ENCODE results near the gene RNF138.
"Not testable (repeated sequence)": the region's sequence is repeated elsewhere in the genome, so short reads cannot be mapped to it uniquely, and the experiment has no call there.

RNF138 gene, protein sequence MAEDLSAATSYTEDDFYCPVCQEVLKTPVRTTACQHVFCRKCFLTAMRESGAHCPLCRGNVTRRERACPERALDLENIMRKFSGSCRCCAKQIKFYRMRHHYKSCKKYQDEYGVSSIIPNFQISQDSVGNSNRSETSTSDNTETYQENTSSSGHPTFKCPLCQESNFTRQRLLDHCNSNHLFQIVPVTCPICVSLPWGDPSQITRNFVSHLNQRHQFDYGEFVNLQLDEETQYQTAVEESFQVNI

DNA sequence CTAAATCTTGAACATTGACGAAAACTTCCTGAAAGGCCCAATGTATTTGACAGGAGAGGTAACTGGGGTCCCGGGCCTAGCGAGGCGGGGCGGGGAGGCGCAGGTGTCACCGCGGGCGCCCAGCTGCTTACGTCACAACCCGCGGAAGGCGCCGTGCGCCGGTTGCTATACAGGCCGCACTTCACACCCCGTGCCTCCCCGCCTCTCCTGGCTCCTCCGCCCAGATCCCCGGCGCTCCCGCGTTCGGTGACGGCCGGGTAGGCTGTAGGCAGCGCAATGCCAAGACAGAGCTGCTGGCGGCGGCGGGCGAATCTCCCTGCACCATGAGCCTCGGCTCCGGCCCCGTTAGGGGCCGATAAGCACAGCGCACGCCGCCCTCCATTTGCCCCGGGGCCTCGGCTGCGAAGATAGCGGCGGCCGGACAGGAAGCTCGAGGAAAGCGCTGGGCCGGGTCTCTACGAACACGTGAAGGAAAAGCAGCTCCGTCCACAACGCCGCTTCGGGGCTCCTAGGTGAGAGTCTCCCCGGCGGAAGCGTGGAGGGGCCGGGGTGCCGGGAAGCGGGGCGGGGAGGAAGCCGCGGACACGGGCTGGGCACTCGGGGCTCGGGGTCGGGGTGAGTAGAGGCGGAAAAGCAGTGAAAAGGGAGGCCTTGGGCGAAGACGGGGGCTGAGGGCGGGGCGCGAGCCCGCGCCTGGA, at the start of gene RNF138:
Gene RNF138, plus strand, starts transcription at position 151 of the 698 bp plus-strand sequence. CDS start 903 bp downstream, outside the sequence.
- DNase-seq (ENCODE audit: low spot score) = peak; percentile 89

DNA sequence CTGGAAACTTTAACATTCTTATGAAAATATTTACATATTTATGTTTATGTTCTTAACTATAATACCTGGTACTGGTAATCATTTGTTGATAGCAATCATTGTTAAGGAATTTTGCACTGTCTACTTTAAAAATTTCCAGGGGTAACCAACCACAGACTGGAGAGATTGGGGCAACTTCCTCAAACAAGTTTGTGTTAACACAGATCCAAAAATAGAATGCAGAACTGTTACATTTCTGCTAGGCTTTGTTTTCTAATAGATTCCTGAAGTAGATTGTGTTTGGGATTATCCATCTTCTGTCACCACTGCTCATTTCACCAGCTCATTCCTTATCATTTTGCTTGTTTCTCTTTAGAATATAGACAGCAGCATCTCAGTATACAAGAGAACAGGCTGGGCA, 49.3 kb upstream of the RNF138 start:
- no peak for DNase-seq (ENCODE audit: low spot score)

DNA sequence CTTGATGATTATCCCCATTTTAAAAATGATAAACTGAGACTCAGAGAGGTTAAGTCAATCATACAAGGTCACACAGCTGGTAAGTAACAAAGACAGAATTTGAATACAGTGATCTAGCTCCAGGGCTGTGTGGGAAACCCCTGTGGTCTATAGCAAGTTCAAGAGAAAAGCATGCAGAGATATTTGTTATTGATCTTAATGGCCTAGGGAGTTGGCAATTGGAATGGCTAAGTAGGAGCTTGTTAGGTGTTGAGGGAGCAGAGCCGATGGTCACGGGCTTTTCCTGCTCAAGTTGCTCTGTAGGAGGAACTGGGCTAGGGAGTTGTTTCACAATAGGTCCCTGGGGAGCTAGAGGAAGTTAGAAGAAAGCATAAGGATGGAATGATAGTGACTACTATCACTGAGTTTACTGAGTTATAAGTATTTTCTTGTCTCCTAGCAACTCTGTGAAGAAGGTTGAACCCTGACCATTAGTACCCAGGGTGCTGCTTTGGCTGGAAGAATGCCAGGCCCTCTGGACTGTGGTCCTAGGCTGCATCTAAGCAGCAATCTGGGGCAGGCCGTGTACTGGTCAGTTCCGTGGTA, 43.1 kb upstream of the RNF138 start:
- no peak for DNase-seq (ENCODE audit: low spot score)

DNA sequence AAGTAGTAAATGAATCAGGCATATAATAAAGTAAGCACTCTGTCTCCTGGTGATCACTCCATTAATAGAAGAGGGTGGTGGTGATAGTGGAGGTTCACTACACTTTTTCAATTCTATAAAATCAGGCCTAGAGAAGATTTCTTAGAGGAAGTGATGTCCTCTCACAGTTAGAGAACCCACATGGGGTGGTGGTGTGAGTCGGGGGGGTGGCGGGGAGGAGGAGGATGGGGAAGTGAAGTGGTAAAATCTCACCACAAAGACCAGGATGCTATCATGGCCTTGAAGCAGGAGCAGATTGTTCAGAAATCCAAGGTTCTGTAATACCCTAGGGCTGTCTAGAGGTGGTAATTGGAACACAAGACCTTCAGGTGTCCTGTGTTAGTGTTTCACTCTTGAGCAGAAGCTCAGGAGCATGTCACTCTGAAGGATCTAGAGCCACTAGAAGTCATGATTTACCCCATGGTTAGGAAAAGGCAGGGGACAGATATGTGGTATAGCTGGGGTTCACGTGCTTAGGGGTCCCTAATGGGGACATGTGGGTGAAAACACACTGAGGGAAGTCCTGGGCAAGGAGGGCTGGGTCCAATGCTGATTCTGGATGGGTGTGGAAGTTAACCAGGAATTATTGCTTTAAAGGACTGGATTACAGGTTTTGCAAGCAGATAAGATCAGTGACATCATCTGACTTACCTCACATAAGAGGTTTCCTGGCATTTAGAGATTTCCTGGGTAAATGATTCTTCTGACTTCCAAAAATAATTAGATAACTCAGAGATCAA, 42.1 kb upstream of the RNF138 start:
- DNase-seq (ENCODE audit: low spot score) = no peak

DNA sequence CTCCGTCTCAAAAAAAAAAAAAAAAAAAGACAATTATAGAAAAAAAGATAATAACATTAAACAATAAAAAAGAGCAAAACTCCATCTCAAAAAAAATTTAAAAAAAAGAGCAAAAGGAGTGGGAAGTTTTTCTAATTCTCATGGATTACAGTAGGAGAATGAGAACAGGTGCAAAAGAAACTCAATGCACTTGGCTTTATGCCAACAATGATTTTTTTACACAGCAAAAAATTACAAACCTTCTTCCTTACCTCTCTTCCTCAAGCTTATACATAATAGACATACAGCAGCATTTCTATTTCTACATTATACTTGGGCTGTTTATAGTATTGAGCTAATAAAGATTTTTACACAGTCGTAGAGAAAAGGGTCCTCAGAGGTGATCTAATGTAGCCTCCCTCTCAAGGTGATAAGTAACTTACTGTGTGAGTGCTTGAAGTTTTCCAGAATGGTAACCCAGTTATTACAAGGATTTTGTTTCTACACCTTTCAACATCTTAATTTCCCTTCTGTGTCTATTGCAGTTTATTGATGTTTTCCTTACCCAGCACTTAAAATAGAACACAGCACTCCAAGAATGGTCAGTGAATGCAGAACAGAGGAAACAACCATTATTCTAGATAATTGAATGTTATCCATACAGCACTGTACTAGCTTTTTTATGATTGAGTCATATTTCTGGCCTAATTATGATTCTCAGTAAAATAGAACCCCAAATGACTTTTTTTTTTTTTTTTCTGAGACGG, 34.9 kb upstream of the RNF138 start:
- DNase-seq (ENCODE audit: low spot score) = no peak

DNA sequence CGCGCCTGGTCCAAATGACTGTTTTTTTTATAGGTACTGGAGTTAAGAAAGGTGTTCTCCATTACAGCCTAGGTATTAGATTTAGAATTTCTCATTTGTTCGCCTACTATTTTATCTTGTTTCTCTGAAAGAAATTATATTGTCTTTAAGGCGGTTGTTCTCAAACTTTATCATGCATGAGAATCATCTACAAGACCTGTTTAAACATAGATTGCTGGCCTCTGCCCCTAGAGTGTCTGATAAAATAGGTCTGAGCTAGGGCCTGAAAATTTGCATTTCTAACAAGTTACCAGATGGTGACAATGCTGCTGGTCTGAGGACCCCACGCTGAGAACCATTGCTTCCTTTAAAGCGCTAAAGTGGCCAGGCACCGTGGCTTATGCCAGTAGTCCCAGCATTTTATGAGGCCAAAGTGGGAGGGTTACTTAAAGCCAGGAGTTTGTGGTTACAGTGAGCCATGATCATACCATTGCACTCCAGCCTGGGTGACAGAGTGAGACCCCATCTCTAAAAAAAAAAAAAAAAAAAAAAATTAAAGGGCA, 34.0 kb upstream of the RNF138 start:
- no peak for DNase-seq (ENCODE audit: low spot score)

DNA sequence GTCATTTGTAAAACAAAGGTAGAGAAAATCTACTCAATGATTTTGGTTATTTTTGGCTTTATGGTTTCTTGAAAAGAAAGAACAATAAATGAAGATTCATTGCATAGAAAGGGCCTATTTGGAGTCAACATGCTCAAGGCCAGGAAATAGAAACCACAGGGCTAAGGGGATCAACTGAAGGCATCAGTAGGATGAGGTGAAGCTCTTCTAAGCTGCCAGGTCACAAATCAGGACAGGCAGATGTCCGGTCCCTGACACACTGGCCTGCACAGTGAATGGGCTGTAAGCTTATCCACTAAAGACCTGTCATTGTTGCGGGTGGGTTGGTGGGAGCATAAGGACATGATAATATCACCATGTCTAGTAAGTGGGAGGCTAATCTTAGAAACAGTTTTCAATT, 31.6 kb upstream of the RNF138 start:
- no peak for DNase-seq (ENCODE audit: low spot score)

DNA sequence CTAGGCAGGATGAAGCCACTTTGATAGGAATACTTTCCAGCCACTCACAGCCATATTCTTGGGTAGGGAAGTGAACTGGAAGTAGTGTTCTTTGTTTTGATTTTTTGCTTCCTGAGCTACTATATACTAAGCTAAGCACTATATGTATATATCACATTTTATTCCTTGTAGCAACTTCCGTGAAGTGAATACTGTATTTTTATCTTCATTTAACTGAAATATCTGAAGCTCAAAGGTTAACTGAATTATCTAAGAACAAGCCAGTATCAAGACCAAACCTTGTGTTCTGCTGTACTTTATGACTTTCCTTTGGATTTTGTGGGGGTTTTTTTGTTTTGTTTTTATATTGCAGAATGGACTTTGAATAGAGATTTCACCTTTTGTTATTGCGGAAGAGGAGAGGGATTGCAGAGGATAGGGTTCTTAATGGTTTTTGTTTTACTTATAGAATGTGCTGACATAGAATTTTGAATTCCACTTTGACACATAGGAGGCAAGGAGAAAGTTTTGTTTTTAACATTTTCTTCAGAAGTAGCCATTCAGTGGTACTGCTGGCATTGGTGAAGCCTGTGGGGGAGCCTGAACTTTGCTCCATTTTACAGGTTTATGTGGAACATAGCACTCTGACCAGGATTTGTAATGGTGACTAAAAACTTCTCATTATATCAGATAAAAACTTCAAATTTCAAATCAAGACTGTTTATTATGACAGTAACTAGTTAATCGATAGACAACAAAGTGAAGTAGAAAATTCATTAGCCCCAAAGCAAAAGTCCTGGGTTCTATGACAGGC, 24.1 kb upstream of the RNF138 start:
- DNase-seq (ENCODE audit: low spot score) = no peak

DNA sequence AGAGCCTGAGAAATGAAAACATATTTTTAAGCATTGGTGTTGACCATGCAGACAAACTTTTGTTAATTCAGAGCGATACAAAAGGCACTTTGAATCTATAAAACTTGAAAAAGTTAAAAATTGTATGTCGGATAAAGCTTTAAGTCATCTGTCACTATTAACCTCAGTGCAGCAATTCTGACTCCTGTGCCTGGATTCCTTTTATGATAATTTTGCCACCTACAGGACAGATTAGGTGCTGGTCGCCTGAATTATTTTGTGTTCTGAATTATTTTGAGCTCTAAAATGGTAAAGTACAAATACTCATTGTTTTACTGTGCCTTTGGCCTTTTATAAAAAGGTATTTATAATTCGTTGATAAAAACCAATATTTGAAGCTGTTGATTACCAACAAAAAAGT, 19.4 kb upstream of the RNF138 start:
- DNase-seq (ENCODE audit: low spot score) = no peak

DNA sequence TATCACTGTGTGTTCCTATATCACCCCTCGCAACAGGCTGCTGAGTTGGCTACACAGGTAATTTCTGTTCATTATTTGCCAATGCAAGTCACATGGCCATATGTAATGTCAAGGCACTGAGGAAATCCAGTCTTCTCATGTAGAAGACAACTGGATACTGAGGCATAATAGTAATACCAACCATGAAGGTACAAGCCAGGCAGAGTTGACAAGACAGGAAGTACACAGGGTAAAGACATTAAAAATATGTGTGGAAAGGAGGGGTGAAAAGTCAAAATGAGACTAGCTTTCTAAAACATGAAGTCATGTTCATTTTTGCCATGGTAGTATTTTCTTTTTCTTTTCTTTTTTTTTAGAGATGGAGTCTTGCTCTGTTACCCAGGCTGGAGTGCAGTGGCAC, 17.5 kb upstream of the RNF138 start:
- no peak for DNase-seq (ENCODE audit: low spot score)

DNA sequence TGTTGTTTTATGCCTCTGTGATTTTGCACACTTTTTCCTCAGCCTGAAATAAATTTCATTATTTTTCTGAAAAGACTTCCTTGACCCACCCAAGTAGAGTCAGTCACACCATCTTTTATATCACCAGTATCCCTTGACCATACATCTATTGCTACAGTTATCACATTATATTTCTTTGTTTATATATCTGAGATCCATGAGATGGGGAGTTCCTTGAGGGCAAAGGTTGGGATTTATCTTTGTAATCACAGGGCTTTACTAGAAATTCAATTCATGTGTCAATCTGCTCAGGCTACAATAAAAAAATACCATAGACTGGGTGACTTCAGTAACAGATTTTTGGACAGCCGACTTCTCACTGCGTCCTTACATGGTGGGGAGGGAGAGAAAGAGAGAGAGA, 12.8 kb upstream of the RNF138 start:
- no peak for DNase-seq (ENCODE audit: low spot score)

DNA sequence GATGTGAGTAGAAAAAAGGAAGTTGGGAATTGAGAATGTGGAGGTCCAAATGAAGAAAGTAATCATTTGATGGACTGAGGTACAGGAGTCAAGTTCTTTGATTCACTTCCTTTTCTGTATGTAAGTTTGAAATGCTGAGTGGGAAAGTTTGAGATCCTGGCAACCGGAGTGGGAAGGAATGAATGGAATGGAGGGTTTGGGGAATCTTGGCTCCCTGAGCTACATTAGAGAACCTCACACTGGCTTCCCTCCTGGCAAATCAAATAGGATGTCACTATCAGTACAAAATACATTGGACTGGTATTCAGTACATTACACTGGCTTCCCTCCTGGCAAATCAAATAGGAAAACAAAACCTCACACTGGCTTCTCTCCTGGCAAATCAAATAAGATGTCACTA, 9.8 kb upstream of the RNF138 start:
- DNase-seq (ENCODE audit: low spot score) = no peak

DNA sequence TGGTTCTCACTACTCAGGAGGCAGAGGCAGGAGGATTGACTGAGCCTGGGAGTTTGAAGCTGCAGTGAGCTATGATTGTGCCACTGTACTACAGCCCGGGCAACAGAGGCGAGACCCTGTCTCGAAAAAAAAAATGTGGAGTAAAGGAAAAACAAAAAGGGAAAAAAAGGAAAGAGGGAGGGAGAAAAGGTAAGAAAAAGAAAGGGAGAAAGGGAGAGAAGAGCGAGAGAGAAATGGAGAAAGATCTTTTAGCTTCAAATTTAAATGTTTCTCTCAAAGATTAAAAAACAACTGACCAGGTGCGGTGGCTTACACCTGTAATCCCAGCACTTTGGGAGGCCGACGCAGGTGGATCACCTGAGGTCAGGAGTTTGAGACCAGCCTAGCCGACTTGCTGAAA, 7.9 kb upstream of the RNF138 start:
- no peak for DNase-seq (ENCODE audit: low spot score)

DNA sequence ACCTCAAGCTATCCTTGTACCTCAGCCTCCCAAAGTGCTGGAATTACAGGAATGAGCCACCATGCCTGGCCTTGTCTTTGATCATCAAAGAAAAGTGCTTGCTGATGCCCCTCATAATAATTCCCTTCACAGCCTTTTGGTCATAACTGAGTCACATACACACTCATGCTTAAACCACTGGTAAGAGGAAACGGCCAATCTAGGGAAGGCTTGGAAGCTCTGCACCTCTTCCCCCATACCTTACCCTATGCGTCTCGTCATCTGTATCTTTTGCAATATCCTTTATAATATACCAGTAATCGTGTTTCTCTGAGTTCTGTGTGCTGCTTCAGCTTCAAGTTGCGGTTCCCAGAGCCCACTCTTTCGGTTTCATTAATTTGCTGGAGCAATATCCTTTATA, 4.8 kb upstream of the RNF138 start:
- no peak for DNase-seq (ENCODE audit: low spot score)

DNA sequence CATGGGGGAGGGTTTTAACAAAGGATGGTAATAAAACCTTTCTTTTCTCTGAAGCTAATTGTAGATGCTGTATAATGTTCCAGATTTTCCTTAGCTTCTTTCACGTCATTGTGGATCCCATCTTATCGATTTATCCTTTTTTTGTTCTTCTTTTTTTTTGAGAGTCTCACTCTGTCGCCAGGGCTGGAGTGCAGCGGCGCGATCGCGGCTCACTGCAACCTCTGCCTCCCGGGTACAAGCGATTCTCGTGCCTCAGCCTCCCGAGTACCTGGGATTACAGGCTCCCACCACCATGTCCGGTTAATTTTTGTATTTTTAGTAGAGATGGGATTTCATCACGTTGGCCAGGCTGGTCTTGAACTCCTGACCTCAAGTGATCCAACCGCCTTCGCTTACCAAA, 843 bp upstream of the RNF138 start:
- not testable (repeated sequence) for DNase-seq (ENCODE audit: low spot score)

DNA sequence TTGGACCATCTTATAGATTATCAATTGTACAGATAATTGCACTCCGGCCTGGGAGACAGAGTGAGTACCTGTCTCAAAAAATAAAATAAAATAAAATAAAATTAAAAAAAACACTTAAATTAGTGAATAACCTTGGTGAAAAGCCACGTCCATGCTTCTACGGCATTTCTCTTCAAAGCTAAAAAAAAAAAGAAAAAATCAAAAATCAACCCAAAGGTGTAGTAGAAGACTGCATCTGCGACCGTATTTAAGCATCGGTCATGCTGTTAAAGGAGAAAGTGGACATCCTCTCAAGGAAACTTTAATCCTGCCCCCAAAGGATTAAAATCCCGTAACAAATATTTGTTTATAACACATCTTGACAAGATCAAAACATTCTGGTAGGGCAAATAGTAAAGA, 350 bp upstream of the RNF138 start:
- no peak for DNase-seq (ENCODE audit: low spot score)

DNA sequence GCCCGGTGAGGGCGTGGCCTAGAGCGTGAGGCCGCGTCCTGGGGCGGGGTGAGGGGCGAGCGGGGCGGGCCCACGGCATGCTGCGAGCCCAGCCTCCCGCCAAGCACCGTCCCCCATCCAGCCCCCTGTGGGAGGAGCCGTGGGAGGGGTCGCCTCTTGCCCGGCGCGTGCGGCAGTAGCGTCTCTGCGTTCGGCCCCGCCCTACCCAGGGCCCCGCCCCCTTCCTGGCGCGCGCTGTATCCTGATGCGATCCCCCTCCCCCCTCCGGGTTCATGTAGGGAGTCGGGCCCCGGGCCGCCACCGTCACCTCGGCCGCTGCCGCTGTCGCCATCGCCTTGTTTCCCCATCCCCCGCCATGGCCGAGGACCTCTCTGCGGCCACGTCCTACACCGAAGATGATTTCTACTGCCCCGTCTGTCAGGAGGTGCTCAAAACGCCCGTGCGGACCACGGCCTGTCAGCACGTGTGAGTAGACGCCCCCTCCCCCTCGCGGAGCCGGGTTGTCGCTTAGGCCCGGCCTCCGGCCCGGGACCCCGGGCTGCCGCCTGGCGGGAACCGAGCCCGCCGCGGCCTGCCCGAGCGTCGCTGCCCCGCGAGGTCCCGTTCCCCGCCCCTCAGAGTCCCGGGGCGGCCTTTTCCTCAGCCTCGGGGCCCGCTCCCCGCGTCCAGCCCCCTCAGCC, 888 bp downstream of the RNF138 start:
- DNase-seq (ENCODE audit: low spot score) = peak; percentile 98

DNA sequence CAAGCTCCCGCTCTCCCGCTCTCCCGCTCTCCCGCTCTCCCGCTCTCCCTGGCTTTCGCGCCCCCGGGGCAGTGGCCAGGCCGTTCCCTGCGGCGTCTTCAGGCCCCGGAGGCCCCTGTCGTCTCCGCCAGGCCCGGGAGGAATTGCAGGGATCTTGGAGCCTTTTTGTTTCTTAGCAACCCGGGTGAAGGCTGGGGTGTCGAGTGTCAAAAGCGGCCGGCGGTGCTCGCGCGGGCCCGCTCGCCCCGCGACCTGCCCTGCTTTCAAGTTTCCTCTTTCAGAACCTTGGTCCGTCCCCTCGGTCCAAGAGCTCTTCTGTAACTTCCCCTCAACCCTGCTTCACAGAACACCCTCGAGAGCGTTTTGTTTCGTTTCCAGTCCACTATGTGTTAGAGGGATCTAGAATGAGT, 1.4 kb downstream of the RNF138 start:
- peak; percentile 80 for DNase-seq (ENCODE audit: low spot score)

DNA sequence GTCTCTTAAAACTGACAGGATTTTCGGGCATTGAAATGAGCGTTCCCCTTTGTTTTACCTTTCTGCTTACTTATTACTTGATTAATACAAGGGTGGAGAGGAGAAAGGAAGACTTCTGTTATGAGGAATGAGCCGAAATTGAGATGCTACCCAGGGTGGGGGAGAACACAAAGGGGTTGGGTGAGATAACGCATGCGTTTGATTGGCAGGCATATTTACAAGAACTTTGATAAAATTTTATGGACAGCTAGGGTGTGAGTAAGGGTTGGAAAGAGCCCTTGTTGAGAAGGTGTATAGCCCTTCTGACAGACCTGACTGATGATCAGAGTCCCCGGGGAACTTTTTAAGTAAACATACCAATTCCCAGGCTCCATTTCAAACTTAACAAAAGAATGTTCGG, 1.8 kb downstream of the RNF138 start:
- DNase-seq (ENCODE audit: low spot score) = no peak

DNA sequence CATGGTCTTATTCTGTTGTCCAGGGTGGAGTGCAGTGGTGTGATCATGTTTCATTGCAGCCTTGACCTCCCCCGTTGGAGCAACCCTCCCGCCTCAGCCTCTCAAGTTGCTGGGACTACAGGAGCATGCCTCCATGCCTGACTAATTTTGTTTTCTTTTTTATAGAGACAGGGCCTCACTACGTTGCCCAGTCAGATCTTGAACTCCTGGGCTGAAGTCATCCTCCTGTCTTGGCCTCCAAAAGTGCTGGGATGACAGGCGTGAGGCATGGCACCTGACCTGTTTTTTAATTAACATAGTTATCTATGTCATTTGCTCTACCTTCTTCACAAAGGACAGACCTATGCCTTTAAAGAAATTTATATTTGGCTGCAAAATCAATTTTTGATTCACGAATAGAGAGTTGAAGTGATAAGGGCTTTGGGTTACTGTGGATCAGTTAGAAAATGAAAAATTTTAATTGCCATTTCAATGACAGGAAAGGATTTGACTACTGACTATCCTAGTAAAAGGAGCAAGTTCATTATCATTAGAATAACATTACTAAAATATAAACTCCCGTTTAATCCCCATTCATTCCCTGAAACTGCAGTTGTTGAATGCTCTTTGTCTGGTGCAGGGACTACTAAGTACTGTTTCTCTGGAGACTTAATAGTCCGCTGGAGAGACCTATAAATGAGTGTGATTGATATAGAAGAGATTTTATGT, 3.7 kb downstream of the RNF138 start:
- DNase-seq (ENCODE audit: low spot score) = no peak
